K562 (cell line): Measurements from ENCODE around the gene TARBP1. TPM values are rescaled to one million over a fixed set of nuclear protein-coding genes. Genes with fewer than 3 reads are reported as not detected.

ENCODE experiments used
- ATAC-seq: fragments of 200-7000 bp; cut with Tn5 transposase; 3 replicates; pipeline ENCODE4 v1.9.1; 2020; ENCODE audit warnings: moderate library complexity
- BruUV-seq: library from RNA; stranded (reverse); fragments of 400-500 nt; replicated peaks from 2 replicates; lab custom pipeline; 2021; lab: Mats Ljungman, UMichigan
- CTCF ChIA-PET: fragments of 300-600 bp; formaldehyde crosslinking; extraction: SDS; loops from one replicate; lab custom pipeline; 2021; ENCODE audit warnings: low intra/inter-chr PET ratio; lab: Yijun Ruan, JAX
- POLR2A ChIA-PET: fragments of 300-600, 350-650 bp; sonication (Branson Sonifier 250); formaldehyde crosslinking; extraction: SDS; loops from one replicate; lab custom pipeline; 2021; ENCODE audit warnings: antibody characterized with exemption, inconsistent platforms; lab: Yijun Ruan, JAX
- DNase-seq, 4 experiments: peaks; one replicate each; pipeline versions ENCODE4 v3.0.0 to v3.0.0-alpha.2; 2011 to 2018; ENCODE audit warnings: low spot score in 3 of 4, mixed read lengths in 3 of 4; ENCODE audit errors: extremely low read depth in 1 of 4
- FAIRE-seq: peaks from 2 replicates; lab custom pipeline; 2011; peaks lifted over from hg19 to GRCh38; lab: Jason Lieb, UNC
- H2AFZ ChIP-seq: 2 replicates; pipeline ENCODE4 v1.6.0; 2011; ENCODE audit warnings: low read depth, low read length, control low read depth, inconsistent platforms
- H3K27ac ChIP-seq: fragments of 200-600 bp; 3 replicates; pipeline ENCODE4 v1.8.0; 2011; ENCODE audit warnings: low read depth, mild to moderate bottlenecking, control low read depth, inconsistent platforms, low read length, moderate library complexity, mixed read lengths; ENCODE audit errors: extremely low read depth
- H3K27me3 ChIP-seq, 2 experiments: fragments of 300-600 bp in 1 of 2; 2 replicates in 1 of 2; 3 replicates in 1 of 2; pipeline versions ENCODE4 v1.6.0 to v1.8.0; 2011; ENCODE audit warnings: inconsistent platforms in 2 of 2, low read length in 2 of 2, mild to moderate bottlenecking in 1 of 2, mixed read lengths in 1 of 2, moderate library complexity in 1 of 2; ENCODE audit not compliant: control insufficient read depth in 2 of 2, insufficient read depth in 2 of 2
- H3K36me3 ChIP-seq: fragments of 300-600 bp; 3 replicates; pipeline ENCODE4 v1.8.0; 2011; ENCODE audit warnings: mild to moderate bottlenecking, low read length, inconsistent platforms; ENCODE audit not compliant: control insufficient read depth, insufficient read depth
- H3K4me1 ChIP-seq, 2 experiments: fragments of 200-600 bp in 1 of 2; replicated peaks in 1 of 2; 2 replicates in 1 of 2; 3 replicates in 1 of 2; pipeline versions ENCODE4 v1.5.1 to v1.8.0; 2011; ENCODE audit warnings: inconsistent platforms in 2 of 2, low read length in 2 of 2, mild to moderate bottlenecking in 1 of 2, mixed read lengths in 1 of 2, moderate library complexity in 1 of 2; ENCODE audit not compliant: control insufficient read depth in 2 of 2, insufficient read depth in 2 of 2
- H3K4me2 ChIP-seq: 2 replicates; pipeline ENCODE4 v1.6.1; 2011; ENCODE audit warnings: low read length, control low read depth, inconsistent platforms, mixed read lengths; ENCODE audit not compliant: insufficient read depth
- H3K4me3 ChIP-seq: fragments of 200-600 bp; sonication (generic), shearing (Covaris generic); 2 replicates; pipeline ENCODE4 v1.5.1; 2016; ENCODE audit warnings: control low read depth, inconsistent platforms
- H3K79me2 ChIP-seq: fragments of 200-600 bp; 3 replicates; pipeline ENCODE4 v1.8.0; 2011; ENCODE audit warnings: low read length, inconsistent platforms; ENCODE audit not compliant: control insufficient read depth, insufficient read depth
- H3K9ac ChIP-seq, 2 experiments: 2 replicates each; pipeline versions ENCODE4 v1.6.0 to v1.6.1; 2011; ENCODE audit warnings: low read depth in 2 of 2, low read length in 2 of 2, control low read depth in 1 of 2, inconsistent platforms in 1 of 2, mild to moderate bottlenecking in 1 of 2, mixed read lengths in 1 of 2; ENCODE audit not compliant: insufficient read depth in 1 of 2
- H3K9me1 ChIP-seq: one replicate; pipeline ENCODE4 v1.6.0; 2011; ENCODE audit warnings: inconsistent platforms, mild to moderate bottlenecking, low read length, moderate library complexity; ENCODE audit not compliant: control insufficient read depth, insufficient read depth
- H3K9me3 ChIP-seq: replicated peaks from 2 replicates; pipeline ENCODE4 v1.5.1; 2011; ENCODE audit warnings: low read depth, low read length, inconsistent platforms; ENCODE audit not compliant: control insufficient read depth, insufficient read depth
- H4K20me1 ChIP-seq: replicated peaks from 2 replicates; pipeline ENCODE4 v1.6.1; 2011; ENCODE audit warnings: low read length, inconsistent platforms, mixed read lengths; ENCODE audit not compliant: control insufficient read depth, insufficient read depth
- C11orf30 ChIP-seq: fragments of 450-650 bp; IDR thresholded peaks from 2 replicates; pipeline ENCODE4 v1.6.1; 2016; ENCODE audit warnings: low read depth, mild to moderate bottlenecking
- MAFF ChIP-seq: IDR thresholded peaks from 2 replicates; pipeline ENCODE4 v1.6.1; 2012; ENCODE audit warnings: low read length, improper control_type of control experiment
- MAFG ChIP-seq: fragments of 450-650 bp; conservative IDR thresholded peaks from 2 replicates; pipeline ENCODE4 v1.6.1; 2016; ENCODE audit warnings: missing genetic modification characterization, missing compliant biosample characterization
- MAFK ChIP-seq: IDR thresholded peaks from 2 replicates; pipeline ENCODE4 v1.6.1; 2011; ENCODE audit warnings: low read length, improper control_type of control experiment
- MXD1 ChIP-seq: fragments of 250-450 bp; sonication (Bioruptor Pico); IDR thresholded peaks from 2 replicates; pipeline ENCODE4 v1.8.0; 2021; ENCODE audit warnings: borderline replicate concordance, mild to moderate bottlenecking, moderate library complexity; ENCODE audit not compliant: poor library complexity, severe bottlenecking
- NFE2 ChIP-seq: IDR thresholded peaks from 2 replicates; pipeline ENCODE4 v1.6.1; 2014; ENCODE audit warnings: antibody characterized with exemption, low read depth
- ZNF316 ChIP-seq: fragments of 450-650 bp; IDR thresholded peaks from 2 replicates; pipeline ENCODE4 v1.6.1; 2016
- WGBS: fragments of 100-300 bp; shearing (Covaris generic); methylation state at CpG from one replicate; pipeline ENCODE4 v1.1.6; 2016; ENCODE audit warnings: low coverage, mixed read lengths; ENCODE audit not compliant: insufficient coverage; ENCODE audit errors: missing lambda C conversion rate; 5-methylcytosine and 5-hydroxymethylcytosine counted together
- in situ Hi-C: fragments of 300-500 bp; cut with MboI; formaldehyde crosslinking; loops from 4 replicates; pipeline ENCODE4 v1.15.0; 2018; ENCODE audit warnings: inconsistent platforms, mixed read lengths
- intact Hi-C: fragments of 100-400 bp; cut with micrococcal nuclease; formaldehyde crosslinking; loops from 2 replicates; pipeline ENCODE4 v1.14.2; 2022
- polyA plus RNA-seq, 8 experiments: library from polyadenylated mRNA; depleted of rRNA in 4 of 8; stranded (reverse) in 5 of 8; unstranded in 3 of 8; fragments of >200 nt; fragmentation: Nextera tagmentation in 2 of 8; fragmentation: Illumina TruSeq in 1 of 8; extraction: Ambion mirVana in 2 of 8; extraction: Trizol in 1 of 8; gene quantifications; 2 replicates each; pipeline versions ENCODE4 v1.2.1 to v1.2.3, GENCODE V29; 2011 to 2014; ENCODE audit warnings: inconsistent platforms in 1 of 8, missing spikeins in 1 of 8
- total RNA-seq, 7 experiments: library from RNA; depleted of rRNA in 6 of 7; stranded (reverse); fragments of >200 nt in 6 of 7; fragmentation: Illumina TruSeq in 2 of 7; extraction: Trizol in 2 of 7; gene quantifications; 2 replicates each; pipeline versions ENCODE4 v1.2.1 to v1.2.3, GENCODE V29; 2011 to 2021; ENCODE audit warnings: low replicate concordance in 1 of 7
- TF ChIP-seq, protein P1 (sequence below): fragments of 250-450 bp; sonication (Bioruptor Pico); IDR thresholded peaks from 2 replicates; pipeline ENCODE4 v1.8.0; 2022; ENCODE audit warnings: moderate library complexity, mild to moderate bottlenecking, inconsistent platforms

The TARBP1 gene
- total and polyA plus RNA-seq, 9 of the 15 experiments (the other 6 are each of a cell fraction or from before 2014, with no cell fraction given), result 8.8 to 48.0 (median 22.9) TPM

DNA sequence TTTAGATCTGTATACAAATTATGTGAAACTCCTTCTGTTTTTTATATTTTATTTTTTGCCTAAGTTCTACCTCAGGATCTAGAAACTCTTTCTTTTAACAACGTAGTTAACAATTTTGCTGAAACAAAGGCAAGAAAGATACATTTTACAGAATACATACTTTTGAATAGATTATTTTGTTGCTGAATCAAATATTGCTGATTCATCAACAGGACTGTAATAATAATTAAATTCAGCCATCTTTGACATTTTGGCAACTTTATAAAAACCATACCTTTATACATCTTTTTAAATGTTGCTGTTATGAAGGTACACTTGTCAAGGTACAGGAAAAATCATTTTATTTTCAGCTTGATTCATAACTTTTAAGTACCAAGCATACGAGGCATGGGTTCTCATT is 116.4 kb downstream of the TARBP1 start:
- POLR2A ChIA-PET, result no interaction called here
- Histone ChIP-seq H3K9me1 (no peaks in the 10 kb centered on the region), H3K36me3 (no peaks in the 10 kb centered on the region), H3K79me2 (no peaks in the 10 kb centered on the region), H2AFZ (no peak overlapping the region), H3K9me3 (no peaks in the 10 kb centered on the region), H3K9ac (no peak overlapping the region), H3K4me2 (no peak overlapping the region), H4K20me1 (no peaks in the 10 kb centered on the region), H3K4me1 (peaks cover 0 to 20% of the 10 kb centered on the region in 2 experiments; a peak in 2 of 5 replicates), H3K4me3 (no peak overlapping the region), H3K27ac (no peak overlapping the region), H3K27me3 (no peaks in the 10 kb centered on the region)
- no peak for FAIRE-seq
- TF ChIP-seq MAFF (peak; percentile 71), MAFG (tag) (peak; percentile 85), MAFK (peak; percentile 61; the same call in 1 of the 2 replicates), NFE2 (peak; percentile 17; the same call in 1 of the 2 replicates), MXD1 (CRISPR knock-in tag) (no peak), C11orf30 (peak; percentile 88), ZNF316 (peak; percentile 96)
- TF ChIP-seq, protein P1, sequence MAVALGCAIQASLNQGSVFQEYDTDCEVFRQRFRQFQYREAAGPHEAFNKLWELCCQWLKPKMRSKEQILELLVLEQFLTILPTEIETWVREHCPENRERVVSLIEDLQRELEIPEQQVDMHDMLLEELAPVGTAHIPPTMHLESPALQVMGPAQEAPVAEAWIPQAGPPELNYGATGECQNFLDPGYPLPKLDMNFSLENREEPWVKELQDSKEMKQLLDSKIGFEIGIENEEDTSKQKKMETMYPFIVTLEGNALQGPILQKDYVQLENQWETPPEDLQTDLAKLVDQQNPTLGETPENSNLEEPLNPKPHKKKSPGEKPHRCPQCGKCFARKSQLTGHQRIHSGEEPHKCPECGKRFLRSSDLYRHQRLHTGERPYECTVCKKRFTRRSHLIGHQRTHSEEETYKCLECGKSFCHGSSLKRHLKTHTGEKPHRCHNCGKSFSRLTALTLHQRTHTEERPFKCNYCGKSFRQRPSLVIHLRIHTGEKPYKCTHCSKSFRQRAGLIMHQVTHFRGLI (CRISPR knock-in tag), result no peak
- no TSS peak for BruUV-seq
- 73% methylated on average over 2 of the region's 2 CpGs for WGBS
- in situ Hi-C loops (no loop called here), intact Hi-C loops (no loop called here)
- CTCF ChIA-PET, result no interaction called here
- DNase-seq, result no peak
- no peak for ATAC-seq
